GM21786 (cell line): ENCODE results near the gene RNF213.
"Not testable (repeated sequence)": the region's sequence is repeated elsewhere in the genome, so short reads cannot be mapped to it uniquely, and the experiment has no call there.

Experiments used
- ATAC-seq: cut with Tn5 transposase; IDR thresholded peaks from one replicate; pipeline ENCODE4 v1.9.1; 2021; ENCODE audit not compliant: unreplicated experiment

Gene RNF213

DNA sequence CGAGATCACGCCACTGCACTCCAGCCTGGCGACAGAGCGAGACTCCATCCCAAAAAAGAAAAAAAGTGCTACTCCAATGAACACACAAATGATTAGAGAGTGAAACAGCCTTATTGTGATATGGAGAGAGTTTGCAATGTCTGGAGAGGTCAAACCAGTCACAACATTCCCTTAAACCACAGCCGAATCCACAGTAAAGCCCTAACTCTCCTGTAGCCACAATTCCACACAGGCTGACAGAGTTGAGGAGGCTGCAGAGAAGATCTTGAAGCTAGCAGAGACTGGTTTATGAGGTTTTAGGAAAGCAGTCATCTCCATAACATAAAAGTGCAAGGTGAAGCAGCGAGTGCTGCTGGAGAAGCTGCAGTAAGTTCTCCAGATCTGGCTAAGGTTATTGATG is 6.7 kb downstream of the RNF213 start:
- no peak for ATAC-seq

GRCh38 chr17:80268427-80268826 is 7.8 kb downstream of the RNF213 start:
- ATAC-seq = no peak

DNA sequence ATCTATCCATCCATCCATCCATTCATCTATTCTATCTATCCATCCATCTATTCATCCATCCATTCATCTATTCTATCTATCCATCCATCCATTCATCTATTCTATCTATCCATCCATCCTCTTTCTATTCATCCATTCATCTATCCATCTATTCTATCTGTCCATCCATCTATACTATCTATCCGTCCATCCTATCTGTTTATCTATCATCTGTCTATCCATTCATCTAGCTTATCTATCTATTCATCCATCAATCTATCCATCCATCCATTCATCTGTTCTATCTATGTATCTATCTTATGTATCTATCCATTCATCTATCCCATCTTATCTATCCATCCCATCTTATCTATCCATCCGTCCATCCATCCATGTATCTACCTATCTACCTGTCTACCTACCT is 8.8 kb downstream of the RNF213 start:
- no peak for ATAC-seq

- ATAC-seq = no peak
Measured at GRCh38 chr17:80270104-80270503, 9.5 kb downstream of the RNF213 start.

DNA sequence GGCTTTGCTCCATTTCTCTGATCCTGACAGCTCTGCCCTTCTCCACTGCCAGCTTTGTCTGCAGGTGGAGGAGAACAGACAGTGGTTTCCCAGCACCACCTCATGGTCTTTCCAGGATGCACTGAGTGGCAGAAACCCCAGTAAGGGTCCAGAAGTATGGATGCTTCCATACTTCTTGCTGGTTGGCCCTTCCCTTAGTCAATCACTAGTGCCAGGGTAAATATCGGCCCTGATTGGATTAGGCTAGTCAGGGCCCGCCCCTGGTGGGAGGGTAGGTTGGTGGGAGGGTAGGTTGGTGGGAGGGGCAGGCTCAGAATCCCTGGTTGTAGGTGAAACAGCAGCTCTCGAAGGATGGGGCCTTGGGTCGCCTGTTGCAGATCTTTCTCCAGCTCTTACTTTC is 10.2 kb downstream of the RNF213 start:
- no peak for ATAC-seq

GRCh38 chr17:80272366-80272765 is 11.7 kb downstream of the RNF213 start:
- no peak for ATAC-seq

DNA sequence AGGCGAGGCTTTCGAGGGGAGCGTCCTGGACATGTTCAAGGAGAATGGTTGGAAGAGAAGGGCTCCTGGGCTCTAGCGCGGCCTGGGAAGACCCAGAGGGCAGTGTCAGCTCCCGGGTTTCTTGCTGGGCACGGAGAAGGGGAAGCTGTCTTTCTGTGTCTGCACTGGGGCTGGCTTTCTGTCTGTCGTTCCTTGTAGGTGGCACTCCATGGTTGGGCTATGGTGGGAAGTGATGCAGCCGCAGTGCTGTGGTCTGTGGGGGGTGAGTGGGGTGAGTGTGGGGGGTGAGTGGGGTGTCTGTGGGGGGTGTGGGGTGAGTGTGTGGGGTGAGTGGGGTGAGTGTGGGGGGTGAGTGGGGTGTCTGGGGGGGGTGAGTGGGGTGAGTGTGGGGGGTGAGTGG is 13.7 kb downstream of the RNF213 start:
- no peak for ATAC-seq

GRCh38 chr17:80274871-80275449 is 14.3 kb downstream of the RNF213 start:
- ATAC-seq = no peak

GRCh38 chr17:80275857-80276256 is 15.2 kb downstream of the RNF213 start:
- ATAC-seq = not testable (repeated sequence)

DNA sequence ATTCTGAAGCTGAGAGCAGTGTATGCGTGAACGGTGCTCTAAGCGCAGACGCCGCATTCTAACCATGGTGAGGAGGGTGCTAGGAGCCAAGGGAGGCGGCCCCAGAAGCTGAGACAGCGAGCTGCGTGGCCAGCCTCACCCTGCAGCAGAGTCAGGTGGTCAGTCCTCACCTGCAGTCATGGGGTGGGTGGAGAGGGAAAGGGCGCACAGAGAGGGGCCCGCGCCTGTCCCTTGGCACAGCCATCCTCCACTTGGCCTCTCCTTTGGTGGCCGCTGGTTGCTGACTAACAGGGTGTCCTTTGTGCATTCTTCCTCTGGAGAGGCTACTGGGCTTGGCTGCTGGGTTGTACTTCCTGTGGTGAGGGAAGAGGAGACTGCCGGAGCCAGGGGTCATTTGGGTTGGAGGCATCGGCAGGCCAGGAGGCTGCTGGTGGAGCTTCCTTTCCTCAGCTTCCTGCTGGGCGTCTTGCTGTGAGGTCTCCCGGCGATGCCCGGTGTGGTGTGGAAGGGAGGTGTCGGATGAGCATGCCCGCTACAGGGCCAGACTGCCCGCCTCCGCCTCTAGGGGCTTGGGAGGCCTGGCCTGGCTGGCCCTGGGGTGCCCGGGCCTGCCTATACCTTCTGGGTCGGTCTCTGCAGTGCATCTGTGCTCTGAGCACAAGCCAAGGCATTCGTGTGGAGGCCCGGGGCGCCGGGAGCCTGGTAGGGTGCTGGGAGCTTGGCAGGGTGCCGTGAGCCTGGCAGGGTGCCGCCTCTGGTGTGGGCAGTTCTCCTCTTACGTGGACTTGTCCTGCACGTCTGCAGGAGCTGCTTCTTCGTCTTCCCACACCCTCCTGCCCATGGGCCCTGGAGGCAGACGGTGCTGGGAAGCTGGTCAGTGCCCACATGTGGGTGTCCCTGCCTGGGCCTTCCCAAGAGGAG is 17.4 kb downstream of the RNF213 start:
- ATAC-seq = no peak

DNA sequence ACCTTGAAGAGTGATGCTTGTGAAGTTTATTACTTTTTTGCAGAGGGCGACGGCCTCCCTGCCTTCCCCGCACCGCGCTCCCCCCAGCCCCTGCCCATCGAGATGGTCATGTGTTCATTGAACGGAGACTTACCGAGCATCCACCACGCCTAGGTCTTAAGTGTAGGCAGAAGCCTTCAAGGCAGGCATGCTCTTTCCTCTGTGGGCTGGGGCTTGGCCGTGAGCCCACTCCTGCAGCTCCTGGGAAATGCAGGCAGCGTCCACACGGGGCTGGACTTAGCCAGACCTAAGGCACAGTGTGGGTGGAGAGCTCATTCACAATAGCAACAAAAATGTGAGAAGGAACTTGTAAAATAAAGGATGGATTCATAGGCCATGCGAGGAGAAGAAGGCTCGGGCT is 19.2 kb downstream of the RNF213 start:
- no peak for ATAC-seq

- no peak for ATAC-seq
Measured at GRCh38 chr17:80281516-80281915, 20.9 kb downstream of the RNF213 start.

GRCh38 chr17:80283116-80283852 is 22.6 kb downstream of the RNF213 start:
- ATAC-seq = no peak

DNA sequence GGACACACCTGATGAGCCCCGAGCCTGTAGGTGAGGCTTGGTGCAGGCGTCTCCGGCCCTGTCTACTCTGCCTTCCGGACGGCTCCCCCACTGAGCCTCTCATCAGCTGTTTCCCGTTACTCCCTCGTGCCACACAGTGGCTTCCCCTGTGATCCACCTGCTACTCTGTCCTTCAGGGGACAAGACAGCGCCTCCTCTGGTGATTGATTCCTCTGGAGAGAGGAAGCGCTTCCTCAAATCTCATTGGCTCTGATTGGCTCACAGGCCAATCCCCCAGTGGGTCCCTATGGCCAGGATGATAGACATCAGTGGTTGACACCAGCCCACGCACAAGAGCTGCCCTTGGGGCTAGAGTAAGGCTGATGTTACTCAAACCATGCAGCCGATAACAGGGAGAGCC is 24.0 kb downstream of the RNF213 start:
- no peak for ATAC-seq

DNA sequence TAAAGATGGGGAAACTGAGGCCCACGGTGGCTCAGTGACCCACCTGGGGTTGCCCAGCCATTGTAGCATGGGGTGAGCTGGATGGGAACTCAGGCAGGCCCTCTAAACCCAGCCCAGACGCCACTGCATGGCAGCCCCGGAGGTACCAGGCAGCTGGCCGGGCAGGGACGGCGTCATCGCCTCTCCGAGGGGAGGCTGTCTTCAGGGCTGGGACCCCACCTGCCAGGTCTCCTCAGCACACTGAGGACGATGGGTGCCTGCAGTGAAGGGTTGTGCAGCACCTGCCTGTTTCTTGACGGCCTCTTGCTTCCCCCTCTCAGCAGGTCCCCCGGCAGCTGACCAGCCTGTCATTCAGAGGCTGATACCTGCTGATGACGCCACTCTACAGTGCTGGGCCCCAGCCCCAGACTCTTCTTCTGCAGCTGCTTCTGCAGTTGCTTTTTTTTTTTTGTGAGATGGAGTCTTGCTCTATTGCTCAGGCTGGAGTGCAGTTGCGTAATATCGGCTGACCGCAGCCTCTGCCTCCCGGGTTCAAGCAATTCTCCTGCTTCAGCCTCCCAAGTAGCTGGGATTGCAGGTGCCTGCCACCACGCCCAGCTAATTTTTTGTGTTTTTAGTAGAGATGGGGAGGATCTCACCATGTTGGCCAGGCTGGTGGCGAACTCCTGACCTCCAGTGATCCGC is 24.7 kb downstream of the RNF213 start:
- ATAC-seq = no peak

GRCh38 chr17:80286638-80286960 is 25.9 kb downstream of the RNF213 start:
- no peak for ATAC-seq

- ATAC-seq = no peak
Measured at GRCh38 chr17:80287038-80287437, 26.4 kb downstream of the RNF213 start.

DNA sequence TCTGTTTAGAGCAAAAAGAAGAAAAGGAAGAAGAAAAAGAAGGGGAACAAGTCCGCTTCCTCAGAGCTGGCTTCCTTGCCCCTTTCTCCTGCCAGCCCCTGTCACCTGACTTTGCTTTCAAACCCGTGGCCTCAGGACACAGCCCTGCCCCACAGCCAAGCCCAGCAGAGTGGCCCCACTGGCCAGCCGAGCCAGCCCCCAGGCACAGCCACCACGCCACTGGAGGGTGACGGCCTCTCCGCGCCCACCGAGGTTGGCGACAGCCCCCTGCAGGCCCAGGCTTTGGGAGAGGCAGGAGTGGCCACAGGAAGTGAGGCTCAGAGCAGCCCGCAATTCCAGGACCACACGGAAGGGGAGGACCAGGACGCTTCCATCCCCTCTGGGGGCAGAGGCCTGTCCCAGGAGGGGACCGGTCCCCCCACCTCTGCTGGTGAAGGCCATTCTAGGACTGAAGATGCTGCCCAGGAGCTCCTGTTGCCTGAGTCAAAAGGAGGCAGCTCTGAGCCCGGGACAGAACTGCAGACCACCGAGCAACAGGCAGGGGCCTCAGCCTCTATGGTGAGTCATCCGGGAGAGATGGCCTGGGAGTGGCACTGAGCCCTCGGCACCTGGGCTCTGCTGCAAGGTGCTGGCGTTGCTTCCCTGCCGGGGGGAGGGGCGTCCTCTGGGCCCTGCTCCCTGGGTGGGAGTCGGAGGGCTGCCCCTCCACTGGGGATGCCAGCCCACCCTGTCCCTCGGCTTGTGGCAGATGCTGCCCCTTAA is 27.3 kb downstream of the RNF213 start:
- ATAC-seq = no peak

DNA sequence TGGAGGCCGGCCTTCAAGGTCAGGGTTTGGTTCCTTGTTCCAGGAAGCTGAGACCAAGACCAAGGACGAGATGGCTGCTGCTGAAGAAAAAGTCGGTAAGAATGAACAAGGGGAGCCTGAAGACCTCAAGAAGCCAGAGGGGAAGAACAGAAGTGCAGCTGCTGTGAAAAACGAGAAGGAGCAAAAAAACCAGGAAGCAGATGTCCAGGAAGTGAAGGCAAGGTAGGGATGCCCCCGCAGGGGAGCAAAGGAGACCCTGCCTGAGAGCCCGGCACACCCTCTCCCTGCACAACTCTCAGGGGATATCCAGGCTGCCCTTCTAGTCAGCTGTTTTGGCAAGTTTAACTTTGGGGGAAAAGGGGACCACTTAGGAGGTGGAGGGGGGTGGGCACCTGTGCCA is 29.0 kb downstream of the RNF213 start:
- ATAC-seq = no peak

- no peak for ATAC-seq
Measured at GRCh38 chr17:80290156-80290555, 29.5 kb downstream of the RNF213 start.

GRCh38 chr17:80291260-80291659 is 30.6 kb downstream of the RNF213 start:
- ATAC-seq = no peak
